IMR-90 (cell line): ENCODE results near the gene NUP93.

Source experiments
- CHD1 ChIP-seq: IDR thresholded peaks from 2 replicates; pipeline ENCODE4 v1.6.1; 2012; ENCODE audit warnings: low read depth, low read length, improper control_type of control experiment
- MXI1 ChIP-seq: IDR thresholded peaks from 2 replicates; pipeline ENCODE4 v1.6.1; 2012; ENCODE audit warnings: low read depth, mild to moderate bottlenecking, low read length, moderate library complexity, borderline replicate concordance
- POLR2A ChIP-seq: IDR thresholded peaks from 2 replicates; pipeline ENCODE4 v1.6.1; 2012; ENCODE audit warnings: mild to moderate bottlenecking, low read depth, low read length
- RAD21 ChIP-seq: IDR thresholded peaks from 2 replicates; pipeline ENCODE4 v1.6.1; 2012; ENCODE audit warnings: low read length, improper control_type of control experiment
- RCOR1 ChIP-seq: IDR thresholded peaks from 2 replicates; pipeline ENCODE4 v1.6.1; 2012; ENCODE audit warnings: mild to moderate bottlenecking, low read length, improper control_type of control experiment; ENCODE audit not compliant: insufficient replicate concordance
- RFX5 ChIP-seq: IDR thresholded peaks from 2 replicates; pipeline ENCODE4 v1.8.0; 2012; ENCODE audit warnings: low read depth, mild to moderate bottlenecking, low read length, moderate library complexity
- SMC3 ChIP-seq: fragments of 150-350 bp; IDR thresholded peaks from 2 replicates; pipeline ENCODE4 v1.6.1; 2016; ENCODE audit warnings: low read depth, mild to moderate bottlenecking, antibody characterized with exemption, low read length, moderate library complexity
- TF ChIP-seq, protein P1 (sequence below): conservative IDR thresholded peaks from 2 replicates; pipeline ENCODE4 v1.5.1; 2012; ENCODE audit warnings: mild to moderate bottlenecking, low read depth, low read length, improper control_type of control experiment

DNA sequence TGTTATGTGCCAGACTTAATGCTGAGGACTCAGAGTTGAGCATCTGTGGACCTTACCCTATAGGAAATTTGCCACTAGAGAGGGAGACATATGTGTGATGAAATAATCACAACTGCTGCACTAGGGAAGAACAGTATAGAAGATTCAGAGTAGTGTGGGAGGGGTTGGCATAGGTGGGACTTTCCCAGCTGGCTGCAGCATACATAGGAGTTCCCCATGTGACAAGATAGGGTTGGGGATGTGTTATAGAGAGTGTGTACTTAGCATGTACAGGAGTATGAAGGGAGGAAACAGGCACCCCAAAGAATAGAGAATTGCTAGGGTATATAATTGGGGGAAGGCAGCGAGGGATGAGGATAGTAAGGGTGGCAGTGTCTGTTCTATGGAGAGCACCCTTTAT, 2.9 kb downstream of the NUP93 start:
- TF ChIP-seq, protein P1, sequence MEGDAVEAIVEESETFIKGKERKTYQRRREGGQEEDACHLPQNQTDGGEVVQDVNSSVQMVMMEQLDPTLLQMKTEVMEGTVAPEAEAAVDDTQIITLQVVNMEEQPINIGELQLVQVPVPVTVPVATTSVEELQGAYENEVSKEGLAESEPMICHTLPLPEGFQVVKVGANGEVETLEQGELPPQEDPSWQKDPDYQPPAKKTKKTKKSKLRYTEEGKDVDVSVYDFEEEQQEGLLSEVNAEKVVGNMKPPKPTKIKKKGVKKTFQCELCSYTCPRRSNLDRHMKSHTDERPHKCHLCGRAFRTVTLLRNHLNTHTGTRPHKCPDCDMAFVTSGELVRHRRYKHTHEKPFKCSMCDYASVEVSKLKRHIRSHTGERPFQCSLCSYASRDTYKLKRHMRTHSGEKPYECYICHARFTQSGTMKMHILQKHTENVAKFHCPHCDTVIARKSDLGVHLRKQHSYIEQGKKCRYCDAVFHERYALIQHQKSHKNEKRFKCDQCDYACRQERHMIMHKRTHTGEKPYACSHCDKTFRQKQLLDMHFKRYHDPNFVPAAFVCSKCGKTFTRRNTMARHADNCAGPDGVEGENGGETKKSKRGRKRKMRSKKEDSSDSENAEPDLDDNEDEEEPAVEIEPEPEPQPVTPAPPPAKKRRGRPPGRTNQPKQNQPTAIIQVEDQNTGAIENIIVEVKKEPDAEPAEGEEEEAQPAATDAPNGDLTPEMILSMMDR: no peak
- TF ChIP-seq RFX5 (no peak), SMC3 (no peak), RCOR1 (no peak), POLR2A (no peak), MXI1 (no peak), CHD1 (no peak), RAD21 (no peak)
